Muscle of leg (tissue), 11 donors: ENCODE data around the gene SCAMP5. TPM values are rescaled to one million over a fixed set of nuclear protein-coding genes. Genes with fewer than 3 reads are reported as not detected.

Experiments
- DNase-seq: peaks from one replicate; pipeline ENCODE4 v3.0.0; 2013
- H3K27ac ChIP-seq: one replicate; pipeline ENCODE4 v1.5.1; 2013; ENCODE audit warnings: mild to moderate bottlenecking, low read length, control low read depth
- H3K27me3 ChIP-seq: one replicate; pipeline ENCODE4 v1.6.1; 2013; ENCODE audit warnings: low read length; ENCODE audit not compliant: control insufficient read depth, insufficient read depth
- H3K36me3 ChIP-seq: one replicate; pipeline ENCODE4 v1.6.1; 2013; ENCODE audit warnings: low read length; ENCODE audit not compliant: control insufficient read depth, insufficient read depth
- H3K4me1 ChIP-seq: one replicate; pipeline ENCODE4 v1.6.1; 2013; ENCODE audit warnings: low read length; ENCODE audit not compliant: control insufficient read depth, insufficient read depth
- H3K4me3 ChIP-seq: one replicate; pipeline ENCODE4 v1.5.1; 2013; ENCODE audit warnings: low read length, control low read depth
- H3K9me3 ChIP-seq: replicated peaks from 2 replicates; pipeline ENCODE4 v1.6.1; 2013; ENCODE audit warnings: low read depth, low read length; ENCODE audit not compliant: control insufficient read depth
- WGBS: methylation state at CpG from one replicate; pipeline ENCODE4 v1.1.5; 2013; ENCODE audit warnings: missing lambda C conversion rate; ENCODE audit not compliant: insufficient coverage; 5-methylcytosine and 5-hydroxymethylcytosine counted together
- polyA plus RNA-seq, 8 donors: library from polyadenylated mRNA; unstranded; fragments of 120-200 nt; gene quantifications; one replicate each; pipeline versions ENCODE4 v1.2.1 to v1.2.3, GENCODE V29; 2013; ENCODE audit warnings: inconsistent platforms in 1 of 8, low replicate concordance in 1 of 8; ENCODE audit not compliant: insufficient read length in 8 of 8, insufficient read depth in 1 of 8
- total RNA-seq: library from RNA; stranded (reverse); fragments of 120-200 nt; gene quantifications from one replicate; pipeline ENCODE4 v1.2.4, GENCODE V29; 2013

The SCAMP5 gene
- total and polyA plus RNA-seq, 9 donors, result 2.0 to 12.0 (median 4.0) TPM

- no peak overlapping the region for H3K4me3 ChIP-seq
- no peaks in the 10 kb centered on the region for H3K9me3 ChIP-seq
- no peak overlapping the region for H3K27ac ChIP-seq
- WGBS, result 90% methylated on average over 2 of the region's 5 CpGs
- H3K27me3 ChIP-seq, result no peaks in the 10 kb centered on the region
- H3K36me3 ChIP-seq, result no peaks in the 10 kb centered on the region
- no peak for DNase-seq
- peaks cover 39% of the 10 kb centered on the region for H3K4me1 ChIP-seq
These were observed 57.8 kb downstream of the SCAMP5 start for GRCh38 chr15:75052972-75053747.

GRCh38 chr15:75053748-75054125 is 58.4 kb downstream of the SCAMP5 start:
- no peaks in the 10 kb centered on the region for H3K9me3 ChIP-seq
- H3K27me3 ChIP-seq, result no peaks in the 10 kb centered on the region
- no peak overlapping the region for H3K4me3 ChIP-seq
- WGBS, result 96% methylated on average over 3 of the region's 7 CpGs
- no peak for DNase-seq
- no peak overlapping the region for H3K27ac ChIP-seq
- H3K36me3 ChIP-seq, result no peaks in the 10 kb centered on the region
- H3K4me1 ChIP-seq, result peaks cover 38% of the 10 kb centered on the region

DNA sequence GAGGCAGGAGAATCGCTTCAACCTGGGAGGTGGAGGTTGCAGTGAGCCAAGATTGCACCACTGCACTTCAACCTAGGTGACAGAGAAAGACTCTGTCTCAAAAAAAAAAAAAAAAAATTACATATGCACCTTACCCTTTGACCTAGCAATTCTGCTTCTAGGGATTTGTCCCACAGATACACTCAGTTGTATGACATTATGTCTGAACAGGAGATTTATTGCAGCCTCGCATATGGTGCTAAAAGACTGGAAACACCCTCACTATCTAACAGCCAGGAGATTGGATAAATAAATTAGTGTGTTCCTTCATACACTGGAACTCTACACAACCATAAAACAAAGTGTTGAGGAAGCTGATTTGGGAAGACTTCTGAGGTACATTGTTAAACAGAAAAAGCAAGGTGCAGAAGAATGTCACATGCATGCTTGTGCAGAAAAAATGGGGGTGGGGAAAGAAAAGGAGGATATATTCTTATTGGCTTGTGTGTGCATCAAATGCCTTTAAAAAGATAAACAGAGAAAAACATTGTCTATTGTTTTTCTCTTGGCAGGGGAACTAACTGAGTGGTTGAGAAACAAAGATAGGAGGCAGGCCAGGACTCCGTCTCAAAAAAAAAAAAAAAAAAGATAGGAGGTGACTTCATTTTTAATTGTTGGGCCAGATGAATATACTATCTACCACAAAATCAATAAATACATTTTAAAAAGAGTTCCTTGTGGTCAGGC is 59.0 kb downstream of the SCAMP5 start:
- Histone ChIP-seq H3K9me3 (no peaks in the 10 kb centered on the region), H3K27ac (no peak overlapping the region), H3K4me1 (peaks cover 32% of the 10 kb centered on the region), H3K4me3 (no peak overlapping the region), H3K27me3 (no peaks in the 10 kb centered on the region), H3K36me3 (no peaks in the 10 kb centered on the region)
- WGBS, result no CpG with 5 or more reads among the region's 3 CpGs
- no peak for DNase-seq

- 78% methylated on average over 7 of the region's 7 CpGs for WGBS
- Histone ChIP-seq H3K27me3 (no peaks in the 10 kb centered on the region), H3K36me3 (peaks cover 2% of the 10 kb centered on the region), H3K4me1 (peaks cover 15% of the 10 kb centered on the region), H3K9me3 (no peaks in the 10 kb centered on the region), H3K4me3 (no peak overlapping the region), H3K27ac (no peak overlapping the region)
- no peak for DNase-seq
These were observed 60.7 kb downstream of the SCAMP5 start for GRCh38 chr15:75056036-75056435.

DNA sequence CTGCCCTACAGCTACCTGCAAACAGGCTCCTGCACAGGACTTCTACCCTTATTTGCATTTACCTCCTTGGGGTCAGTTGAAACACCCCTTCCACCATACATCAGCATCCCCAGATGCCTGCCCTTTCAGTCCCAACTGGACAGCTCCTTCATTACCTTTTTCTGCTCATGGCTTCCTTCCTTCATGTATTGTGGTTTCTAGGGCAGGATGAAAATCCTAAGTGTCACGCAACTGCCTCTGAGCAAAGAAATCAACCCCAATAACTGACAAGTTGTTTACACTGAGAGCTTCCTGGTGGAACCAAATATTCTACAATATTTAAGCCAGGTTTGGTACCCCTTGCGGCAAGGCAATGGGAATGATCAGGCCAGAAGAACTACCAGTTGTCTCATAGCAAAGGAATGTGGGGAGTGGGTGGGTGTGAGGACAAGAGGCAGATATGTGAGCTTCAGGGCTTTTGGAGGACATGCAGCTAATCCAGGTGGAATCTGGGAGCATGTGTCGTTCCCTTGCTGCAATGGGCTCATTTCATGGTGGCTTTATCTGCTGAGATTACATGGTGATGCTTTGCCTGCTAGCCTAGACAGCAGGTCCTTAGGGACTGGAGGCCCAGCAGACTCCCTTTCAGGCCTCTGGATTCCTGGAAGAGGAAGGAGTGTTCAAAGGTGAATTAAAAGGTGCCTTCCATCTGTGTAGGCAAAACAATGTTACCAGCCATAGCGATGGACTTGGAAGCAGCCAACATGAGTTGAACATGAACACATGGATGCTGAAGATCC is 63.0 kb downstream of the SCAMP5 start:
- DNase-seq, result no peak
- no peak overlapping the region for H3K27ac ChIP-seq

GRCh38 chr15:75059607-75060006 is 64.2 kb downstream of the SCAMP5 start:
- Histone ChIP-seq H3K4me1 (peaks cover 12% of the 10 kb centered on the region), H3K4me3 (no peak overlapping the region), H3K27ac (no peak overlapping the region), H3K27me3 (no peaks in the 10 kb centered on the region), H3K9me3 (no peaks in the 10 kb centered on the region), H3K36me3 (peaks cover 2% of the 10 kb centered on the region)
- DNase-seq, result no peak
- WGBS, result 100% methylated on average over 3 of the region's 5 CpGs

More for the DNA sequence above, 63.0 kb downstream of the SCAMP5 start:
- H3K9me3 ChIP-seq, result no peaks in the 10 kb centered on the region
- 79% methylated on average over 3 of the region's 4 CpGs for WGBS
- H3K4me3 ChIP-seq, result no peak overlapping the region
- H3K27me3 ChIP-seq, result no peaks in the 10 kb centered on the region
- H3K36me3 ChIP-seq, result peaks cover 2% of the 10 kb centered on the region
- peaks cover 5% of the 10 kb centered on the region for H3K4me1 ChIP-seq

DNA sequence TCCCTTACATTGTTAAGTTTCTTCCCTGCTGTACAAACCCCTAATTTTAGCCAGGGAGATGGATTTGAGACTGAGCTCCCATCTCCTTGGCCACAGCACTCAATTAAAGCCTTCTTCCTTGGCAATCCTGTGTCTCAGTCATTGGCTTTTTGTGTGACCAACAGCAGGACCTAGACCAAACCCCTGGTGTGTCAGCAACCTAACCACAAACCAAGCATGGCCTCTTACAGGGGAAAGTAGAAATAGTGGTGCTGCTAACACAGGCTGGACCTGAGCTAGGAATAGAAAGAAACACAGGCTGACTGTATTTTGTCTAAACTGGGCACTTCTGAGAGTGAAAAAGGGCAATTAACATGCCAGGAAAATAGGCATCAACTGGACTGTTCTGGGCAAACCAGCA is 65.9 kb downstream of the SCAMP5 start:
- no peak for DNase-seq
- no peak overlapping the region for H3K27ac ChIP-seq
- H3K36me3 ChIP-seq, result peaks cover 2% of the 10 kb centered on the region
- H3K4me3 ChIP-seq, result no peak overlapping the region
- no peaks in the 10 kb centered on the region for H3K27me3 ChIP-seq
- peaks cover 24% of the 10 kb centered on the region for H3K4me1 ChIP-seq
- H3K9me3 ChIP-seq, result no peaks in the 10 kb centered on the region

DNA sequence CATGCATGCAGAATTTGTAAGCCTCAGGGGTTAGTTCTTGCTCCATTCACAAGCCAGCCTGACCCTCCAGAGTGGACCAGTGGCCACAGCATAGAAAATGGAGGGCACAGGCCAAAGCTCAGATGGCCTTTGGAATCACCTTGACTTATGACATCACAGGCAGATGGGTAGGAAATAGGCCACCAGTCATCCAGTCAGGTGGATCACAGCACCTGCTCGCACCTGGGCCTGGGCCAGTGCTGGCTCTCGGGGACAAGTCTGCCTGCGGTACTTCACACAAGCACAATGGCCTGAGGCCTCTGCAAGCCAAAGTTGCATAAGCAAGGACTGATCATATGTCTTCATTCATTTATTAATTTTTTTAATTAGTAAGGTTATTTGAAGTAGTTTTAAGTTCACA is 67.3 kb downstream of the SCAMP5 start:
- H3K27me3 ChIP-seq, result no peaks in the 10 kb centered on the region
- H3K4me3 ChIP-seq, result no peak overlapping the region
- no peak for DNase-seq
- H3K9me3 ChIP-seq, result peaks cover 5% of the 10 kb centered on the region
- no peak overlapping the region for H3K27ac ChIP-seq
- 78% methylated on average over 2 of the region's 3 CpGs for WGBS
- peaks cover 2% of the 10 kb centered on the region for H3K36me3 ChIP-seq
- H3K4me1 ChIP-seq, result peaks cover 24% of the 10 kb centered on the region

- Histone ChIP-seq H3K36me3 (peaks cover 2% of the 10 kb centered on the region), H3K27ac (no peak overlapping the region), H3K9me3 (peaks cover 5% of the 10 kb centered on the region), H3K4me1 (peaks cover 21% of the 10 kb centered on the region), H3K4me3 (no peak overlapping the region), H3K27me3 (no peaks in the 10 kb centered on the region)
- WGBS, result 80% methylated on average over 1 of the region's 4 CpGs
- no peak for DNase-seq
These were observed 68.0 kb downstream of the SCAMP5 start for GRCh38 chr15:75063338-75063737.

DNA sequence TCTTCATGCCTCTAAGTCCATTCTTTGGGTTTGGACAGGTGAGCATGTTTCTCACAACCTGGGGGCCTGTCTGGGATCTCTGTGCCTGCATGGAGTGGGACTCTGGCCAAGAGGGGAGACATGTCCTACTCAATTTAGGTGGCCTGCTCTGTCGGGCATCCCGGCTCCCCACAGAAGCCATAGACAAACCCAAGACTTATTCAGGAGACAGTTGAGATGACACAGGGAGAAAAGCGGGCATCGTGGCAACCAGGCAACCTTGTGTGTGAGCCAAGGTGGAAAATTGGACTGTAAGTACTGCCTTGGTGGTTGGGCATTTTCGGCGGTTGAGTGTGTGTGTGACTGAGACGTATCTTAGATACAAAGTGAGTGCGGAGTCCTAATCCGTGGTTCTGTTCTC is 68.5 kb downstream of the SCAMP5 start:
- Histone ChIP-seq H3K36me3 (peaks cover 2% of the 10 kb centered on the region), H3K27me3 (no peaks in the 10 kb centered on the region), H3K4me3 (no peak overlapping the region), H3K4me1 (peaks cover 18% of the 10 kb centered on the region), H3K27ac (no peak overlapping the region), H3K9me3 (peaks cover 5% of the 10 kb centered on the region)
- no peak for DNase-seq
- 78% methylated on average over 7 of the region's 9 CpGs for WGBS
